Suppressor macrophage (primary cell): Measurements from ENCODE around the gene NUP93.
"Not testable (repeated sequence)": the region's sequence is repeated elsewhere in the genome, so short reads cannot be mapped to it uniquely, and the experiment has no call there.

Experiments used
- DNase-seq, 4 experiments: peaks; one replicate each; pipeline ENCODE4 v3.0.0-alpha.2; 2020 to 2022

Gene NUP93

GRCh38 chr16:56780646-56781045 is 50.7 kb downstream of the NUP93 start:
- DNase-seq, result peak in 3 of 4 experiments; percentile 30 to 51 (median 45)

- DNase-seq, result no peak
These were observed 51.6 kb downstream of the NUP93 start for GRCh38 chr16:56781528-56781961.

- DNase-seq, result no peak
These were observed 53.4 kb downstream of the NUP93 start for GRCh38 chr16:56783344-56783743.

GRCh38 chr16:56785317-56785716 is 55.4 kb downstream of the NUP93 start:
- DNase-seq, result no peak

- no peak for DNase-seq
These were observed 57.2 kb downstream of the NUP93 start for GRCh38 chr16:56787167-56787566.

GRCh38 chr16:56788435-56788834 is 58.5 kb downstream of the NUP93 start:
- no peak for DNase-seq

- DNase-seq, result peak; percentile 5 to 38 (median 22)
These were observed 59.4 kb downstream of the NUP93 start for GRCh38 chr16:56789360-56789759.

- no peak for DNase-seq
These were observed 63.0 kb downstream of the NUP93 start for GRCh38 chr16:56792967-56793366.

GRCh38 chr16:56793492-56793891 is 63.6 kb downstream of the NUP93 start:
- peak; percentile 9 to 30 (median 20) for DNase-seq

- DNase-seq, result no peak
These were observed 65.1 kb downstream of the NUP93 start for GRCh38 chr16:56795011-56795410.

GRCh38 chr16:56797038-56797437 is 67.1 kb downstream of the NUP93 start:
- not testable (repeated sequence) for DNase-seq

GRCh38 chr16:56797861-56798260 is 67.9 kb downstream of the NUP93 start:
- DNase-seq, result no peak

- DNase-seq, result no peak
These were observed 69.0 kb downstream of the NUP93 start for GRCh38 chr16:56798955-56799354.

GRCh38 chr16:56800355-56800754 is 70.4 kb downstream of the NUP93 start:
- DNase-seq, result no peak

- no peak for DNase-seq
These were observed 71.8 kb downstream of the NUP93 start for GRCh38 chr16:56801762-56802161.

- no peak for DNase-seq
These were observed 77.2 kb downstream of the NUP93 start for GRCh38 chr16:56807011-56807675.

GRCh38 chr16:56807676-56808067 is 77.7 kb downstream of the NUP93 start:
- not testable (repeated sequence) for DNase-seq

- no peak for DNase-seq
These were observed 81.0 kb downstream of the NUP93 start for GRCh38 chr16:56810954-56811353.

GRCh38 chr16:56811602-56812001 is 81.7 kb downstream of the NUP93 start:
- DNase-seq, result not testable (repeated sequence)

GRCh38 chr16:56812884-56813283 is 83.0 kb downstream of the NUP93 start:
- peak in 1 of 4 experiments; percentile 10 for DNase-seq

GRCh38 chr16:56814537-56815432 is 84.9 kb downstream of the NUP93 start:
- DNase-seq, result no peak

- no peak for DNase-seq
These were observed 85.8 kb downstream of the NUP93 start for GRCh38 chr16:56815721-56816120.

GRCh38 chr16:56817056-56817455 is 87.1 kb downstream of the NUP93 start:
- no peak for DNase-seq

GRCh38 chr16:56817938-56818337 is 88.0 kb downstream of the NUP93 start:
- no peak for DNase-seq
